Upper lobe of left lung (tissue), 6 donors: ENCODE data around the gene PTPRN2. TPM values are rescaled to one million over a fixed set of nuclear protein-coding genes. Genes with fewer than 3 reads are reported as not detected.
A peak's percentile ranks its signal among the peaks of the same experiment; 100 is the strongest.
"Not testable (repeated sequence)": the region's sequence is repeated elsewhere in the genome, so short reads cannot be mapped to it uniquely, and the experiment has no call there.

Source experiments
- ATAC-seq, 2 donors: fragments of 200-7000 bp; cut with Tn5 transposase; one replicate each; pipeline ENCODE4 v1.9.1; 2022; ENCODE audit warnings: mild to moderate bottlenecking in 2 of 2, moderate library complexity in 2 of 2; ENCODE audit not compliant: low FRiP score in 2 of 2
- DNase-seq, 2 donors: peaks; one replicate each; pipeline ENCODE4 v3.0.0-alpha.2; 2019 to 2020
- H3K27ac ChIP-seq, 4 donors: fragments of 200-600 bp; sonication (generic); one replicate each; pipeline ENCODE4 v1.5.1; 2016 to 2019
- H3K27me3 ChIP-seq, 4 donors: fragments of 200-600 bp; sonication (generic); one replicate each; pipeline ENCODE4 v1.5.1; 2017 to 2019
- H3K36me3 ChIP-seq, 4 donors: fragments of 200-600 bp; sonication (generic); one replicate each; pipeline ENCODE4 v1.5.1; 2016 to 2019
- H3K4me1 ChIP-seq, 4 donors: fragments of 200-600 bp; sonication (generic); one replicate each; pipeline ENCODE4 v1.5.1; 2018 to 2019
- H3K4me3 ChIP-seq, 4 donors: fragments of 200-600 bp; sonication (generic); one replicate each; pipeline ENCODE4 v1.5.1; 2017 to 2019; ENCODE audit warnings: mild to moderate bottlenecking in 2 of 4, moderate library complexity in 1 of 4
- H3K9me3 ChIP-seq, 4 donors: fragments of 200-600 bp; sonication (generic); one replicate each; pipeline ENCODE4 v1.5.1; 2018 to 2019
- CTCF ChIP-seq, 6 experiments: fragments of 450-650 bp in 4 of 6; fragments of 200-600 bp in 2 of 6; sonication (generic) in 2 of 6; IDR thresholded peaks; one replicate each; pipeline ENCODE4 v1.5.1; 2016 to 2019; ENCODE audit warnings: antibody characterized with exemption in 6 of 6
- EP300 ChIP-seq, 4 donors: sonication (generic); formaldehyde crosslinking; IDR thresholded peaks; one replicate each; pipeline ENCODE4 v1.5.1; 2017; ENCODE audit warnings: antibody characterized with exemption in 4 of 4, control low read depth in 2 of 4
- POLR2A ChIP-seq, 4 donors: fragments of 450-650 bp; IDR thresholded peaks; one replicate each; pipeline ENCODE4 v1.5.1; 2016 to 2017; ENCODE audit warnings: antibody characterized with exemption in 4 of 4, mild to moderate bottlenecking in 2 of 4
- POLR2AphosphoS5 ChIP-seq, 2 donors: sonication (generic); formaldehyde crosslinking; IDR thresholded peaks; one replicate each; pipeline ENCODE4 v1.5.1; 2017; ENCODE audit warnings: antibody characterized with exemption in 2 of 2
- WGBS, 2 donors: methylation state at CpG; one replicate each; pipeline ENCODE4 v1.1.5; 2017 to 2018; 5-methylcytosine and 5-hydroxymethylcytosine counted together
- total RNA-seq, 6 donors: library from RNA; depleted of rRNA in 4 of 6; stranded (reverse); fragments of >200 nt in 4 of 6; gene quantifications; one replicate each; pipeline versions ENCODE4 v1.1.0 to v1.2.1, GENCODE V29; 2016 to 2021
- donor health status: DM: no; HTN: no; CAD: no; lungs with moderate emphysema.
- donor health status: DM: no; HTN: yes; CAD: no; lungs with severe emphysema.

PTPRN2 gene
- total RNA-seq, 6 donors from 2014 or later: 3.3 to 7.9 (median 5.2) TPM

- no peaks in the 10 kb centered on the region for H3K36me3 ChIP-seq
- H3K27ac ChIP-seq: no peak overlapping the region
- DNase-seq (no peak), ATAC-seq (peak in 1 of 2 donors; percentile 7)
- H3K27me3 ChIP-seq: no peaks in the 10 kb centered on the region
- no peak overlapping the region for H3K4me3 ChIP-seq
- no peaks in the 10 kb centered on the region for H3K4me1 ChIP-seq
- H3K9me3 ChIP-seq: peaks cover 0 to 13% (median 9%) of the 10 kb centered on the region in 4 donors
- TF ChIP-seq POLR2AphosphoS5 (IDR thresholded peaks at IDR 0.05): no peak
- TF ChIP-seq POLR2A (IDR thresholded peaks at IDR 0.05): no peak
- no peak for TF ChIP-seq CTCF (IDR thresholded peaks at IDR 0.05)
- no peak for TF ChIP-seq EP300 (IDR thresholded peaks at IDR 0.05)
- WGBS, 2 donors: 82 to 85% methylated on average over 17 of the region's 17 CpGs
Measured at GRCh38 chr7:158310924-158311666, 276.5 kb downstream of the PTPRN2 start.

DNA sequence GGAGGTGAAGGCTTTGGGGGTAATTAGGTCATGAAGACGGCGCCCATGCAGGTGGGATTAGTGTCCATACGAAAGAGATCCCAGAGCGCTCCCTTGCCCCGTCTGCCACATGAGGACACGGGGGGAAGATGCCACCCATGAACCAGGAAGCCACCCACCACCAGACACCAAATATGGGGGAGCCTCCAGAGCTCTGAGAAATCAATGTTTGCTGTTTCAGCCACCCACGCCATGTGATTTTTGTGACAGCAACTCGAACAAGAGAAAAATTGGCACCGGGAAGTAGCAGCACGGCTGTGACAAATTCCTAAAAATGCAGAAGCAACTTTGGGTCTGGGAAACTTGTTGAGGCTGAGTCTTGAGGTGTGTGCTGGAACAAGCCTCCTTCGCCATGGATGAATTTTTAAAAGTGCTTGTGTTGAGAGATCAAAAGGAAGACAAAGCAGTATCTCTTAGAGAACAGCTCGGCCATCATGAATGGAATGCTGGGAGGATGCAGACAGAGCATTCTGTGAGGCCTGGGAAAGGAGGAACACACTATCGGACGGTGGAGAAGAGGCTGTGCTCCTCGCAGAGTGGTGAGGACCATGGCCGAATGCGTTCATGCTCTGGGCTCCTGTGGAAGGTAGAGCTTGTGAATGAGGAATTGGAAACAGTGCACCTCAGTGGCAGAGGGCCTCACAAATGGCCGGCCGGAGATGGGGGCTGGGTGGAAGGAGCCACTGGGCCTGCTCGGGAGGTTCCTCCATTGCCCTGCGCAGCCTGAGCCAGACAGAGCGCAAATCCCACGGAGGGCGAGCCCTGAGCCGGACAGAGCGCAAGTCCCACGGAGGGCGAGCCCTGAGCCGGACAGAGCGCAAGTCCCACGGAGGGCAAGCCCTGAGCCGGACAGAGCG is 277.5 kb downstream of the PTPRN2 start:
- peak in 1 of 2 donors; percentile 44 for DNase-seq

GRCh38 chr7:158308001-158308400 is 279.6 kb downstream of the PTPRN2 start:
- H3K36me3 ChIP-seq: no peaks in the 10 kb centered on the region
- TF ChIP-seq EP300 (IDR thresholded peaks at IDR 0.05): no peak
- TF ChIP-seq POLR2A (IDR thresholded peaks at IDR 0.05): no peak
- no peak for TF ChIP-seq CTCF (IDR thresholded peaks at IDR 0.05)
- no peak for TF ChIP-seq POLR2AphosphoS5 (IDR thresholded peaks at IDR 0.05)
- H3K4me3 ChIP-seq: no peak overlapping the region
- ATAC-seq (no peak), DNase-seq (no peak)
- peaks cover 0 to 13% (median 9%) of the 10 kb centered on the region in 4 donors for H3K9me3 ChIP-seq
- no peaks in the 10 kb centered on the region for H3K4me1 ChIP-seq
- no peaks in the 10 kb centered on the region for H3K27me3 ChIP-seq
- H3K27ac ChIP-seq: no peak overlapping the region
- WGBS, 2 donors: 60 to 68% methylated on average over 1 of the region's 1 CpG

More for the DNA sequence above, 277.5 kb downstream of the PTPRN2 start:
- H3K27me3 ChIP-seq: no peaks in the 10 kb centered on the region
- no peaks in the 10 kb centered on the region for H3K36me3 ChIP-seq
- H3K9me3 ChIP-seq: peaks cover 0 to 13% (median 9%) of the 10 kb centered on the region in 4 donors
- no peak for ATAC-seq
- H3K4me3 ChIP-seq: no peak overlapping the region
- 89 to 90% methylated on average over 30 to 33 of the region's 33 CpGs for WGBS, 2 donors
- no peaks in the 10 kb centered on the region for H3K4me1 ChIP-seq
- H3K27ac ChIP-seq: no peak overlapping the region
- TF ChIP-seq POLR2A (IDR thresholded peaks at IDR 0.05): no peak

DNA sequence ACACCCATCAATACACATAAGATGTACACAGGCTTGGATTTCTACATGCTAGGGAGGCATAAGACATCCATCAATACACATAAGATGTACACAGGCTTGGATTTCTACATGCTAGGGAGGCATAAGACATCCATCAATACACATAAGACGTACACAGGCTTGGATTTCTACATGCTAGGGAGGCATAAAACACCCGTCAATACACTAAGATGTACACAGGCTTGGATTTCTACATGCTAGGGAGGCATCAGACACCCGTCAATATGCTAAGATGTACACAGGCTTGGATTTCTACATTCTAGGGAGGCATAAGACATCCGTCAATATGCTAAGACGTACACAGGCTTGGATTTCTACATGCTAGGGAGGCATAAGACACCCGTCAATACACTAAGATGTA is 283.6 kb downstream of the PTPRN2 start:
- DNase-seq, H3K36me3 ChIP-seq, H3K4me1 ChIP-seq, ATAC-seq, H3K4me3 ChIP-seq, H3K27me3 ChIP-seq, H3K27ac ChIP-seq: not testable (repeated sequence)
- 88% methylated on average over 6 of the region's 6 CpGs for WGBS, 2 donors
- H3K9me3 ChIP-seq: peaks cover 0 to 13% (median 9%) of the 10 kb centered on the region in 4 donors

- Histone ChIP-seq H3K36me3 (no peaks in the 10 kb centered on the region), H3K27ac (no peak overlapping the region), H3K4me1 (no peaks in the 10 kb centered on the region), H3K9me3 (peaks cover 0 to 12% (median 9%) of the 10 kb centered on the region in 4 donors), H3K27me3 (no peaks in the 10 kb centered on the region), H3K4me3 (no peak overlapping the region)
- TF ChIP-seq POLR2AphosphoS5 (IDR thresholded peaks at IDR 0.05): no peak
- TF ChIP-seq CTCF (IDR thresholded peaks at IDR 0.05): no peak
- TF ChIP-seq EP300 (IDR thresholded peaks at IDR 0.05): no peak
- no peak for TF ChIP-seq POLR2A (IDR thresholded peaks at IDR 0.05)
- no peak for ATAC-seq
- DNase-seq: no peak
- WGBS, 2 donors: 81 to 83% methylated on average over 4 of the region's 4 CpGs
Measured at GRCh38 chr7:158303121-158303520, 284.5 kb downstream of the PTPRN2 start.
